Calu3 (cell line): Measurements from ENCODE around the gene GFPT1. TPM values are rescaled to one million over a fixed set of nuclear protein-coding genes. Genes with fewer than 3 reads are reported as not detected.
"Not testable (repeated sequence)": the region's sequence is repeated elsewhere in the genome, so short reads cannot be mapped to it uniquely, and the experiment has no call there.

Source experiments
- BruUV-seq: library from RNA; stranded (reverse); fragments of 400-500 nt; replicated peaks from 2 replicates; lab custom pipeline; 2021; lab: Mats Ljungman, UMichigan
- CTCF ChIA-PET: fragments of 300-600 bp; sonication (Branson Sonifier 250); formaldehyde crosslinking; loops from one replicate; lab custom pipeline; 2022; ENCODE audit warnings: antibody characterized with exemption; lab: Charles Lee
- DNase-seq: peaks from one replicate; pipeline ENCODE4 v3.0.0; 2022
- H3K27ac Mint-ChIP-seq: one replicate; pipeline ENCODE4 v1.8.0; 2022; ENCODE audit warnings: mixed read lengths; ENCODE audit not compliant: unreplicated experiment
- H3K27me3 Mint-ChIP-seq: one replicate; pipeline ENCODE4 v1.8.0; 2022; ENCODE audit warnings: mixed read lengths; ENCODE audit not compliant: unreplicated experiment
- H3K36me3 Mint-ChIP-seq: one replicate; pipeline ENCODE4 v1.8.0; 2022; ENCODE audit warnings: mild to moderate bottlenecking, moderate library complexity, mixed read lengths; ENCODE audit not compliant: insufficient read depth, unreplicated experiment
- H3K4me1 Mint-ChIP-seq: one replicate; pipeline ENCODE4 v1.8.0; 2022; ENCODE audit warnings: mild to moderate bottlenecking, low read depth, mixed read lengths; ENCODE audit not compliant: unreplicated experiment
- H3K4me3 Mint-ChIP-seq: one replicate; pipeline ENCODE4 v1.8.0; 2022; ENCODE audit warnings: mild to moderate bottlenecking, low read depth, moderate library complexity, mixed read lengths; ENCODE audit not compliant: unreplicated experiment
- H3K9me3 Mint-ChIP-seq: one replicate; pipeline ENCODE4 v1.8.0; 2022; ENCODE audit warnings: low read depth, mixed read lengths; ENCODE audit not compliant: unreplicated experiment
- CTCF ChIP-seq: fragments of 200-600 bp; IDR thresholded peaks from one replicate; pipeline ENCODE4 v1.8.0; 2022; ENCODE audit warnings: antibody characterized with exemption; ENCODE audit not compliant: unreplicated experiment
- intact Hi-C: fragments of 100-400 bp; cut with micrococcal nuclease; formaldehyde crosslinking; loops from one replicate; pipeline ENCODE4 v1.10.0; 2022; ENCODE audit not compliant: unreplicated experiment
- total RNA-seq: library from RNA; stranded (reverse); gene quantifications from 2 replicates; pipeline ENCODE4 v1.2.3, GENCODE V29; 2022

GFPT1 gene
- total RNA-seq, 1 experiment from 2014 or later: 98.0 TPM

GRCh38 chr2:69356471-69356870, 30.6 kb downstream of the GFPT1 start:
- no peak overlapping the region for H3K4me3 Mint-ChIP-seq
- CTCF ChIA-PET: no interaction called here
- H3K4me1 Mint-ChIP-seq: no peaks in the 10 kb centered on the region
- no peak for DNase-seq
- no peak overlapping the region for H3K27ac Mint-ChIP-seq
- no peaks in the 10 kb centered on the region for H3K9me3 Mint-ChIP-seq
- no peak for TF ChIP-seq CTCF
- intact Hi-C loops: no loop called here
- H3K36me3 Mint-ChIP-seq: peaks cover 81% of the 10 kb centered on the region
- H3K27me3 Mint-ChIP-seq: no peaks in the 10 kb centered on the region
- no TSS peak for BruUV-seq

GRCh38 chr2:69354976-69355375, 32.1 kb downstream of the GFPT1 start:
- CTCF ChIA-PET, H3K9me3 Mint-ChIP-seq, H3K4me1 Mint-ChIP-seq, DNase-seq, H3K27ac Mint-ChIP-seq, H3K27me3 Mint-ChIP-seq, H3K4me3 Mint-ChIP-seq, BruUV-seq, intact Hi-C loops: not testable (repeated sequence)
- peaks cover 79% of the 10 kb centered on the region for H3K36me3 Mint-ChIP-seq

GRCh38 chr2:69353360-69353759, 33.7 kb downstream of the GFPT1 start:
- Mint-ChIP-seq H3K4me1 (no peaks in the 10 kb centered on the region), H3K4me3 (no peak overlapping the region), H3K36me3 (peaks cover 83% of the 10 kb centered on the region), H3K27ac (no peak overlapping the region), H3K27me3 (no peaks in the 10 kb centered on the region), H3K9me3 (no peaks in the 10 kb centered on the region)
- no TSS peak for BruUV-seq
- CTCF ChIA-PET: no interaction called here
- intact Hi-C loops: no loop called here
- no peak for DNase-seq
- no peak for TF ChIP-seq CTCF

GRCh38 chr2:69348781-69349180, 38.2 kb downstream of the GFPT1 start:
- DNase-seq: no peak
- intact Hi-C loops: no loop called here
- no peaks in the 10 kb centered on the region for H3K27me3 Mint-ChIP-seq
- no peak overlapping the region for H3K4me3 Mint-ChIP-seq
- H3K36me3 Mint-ChIP-seq: peaks cover 80% of the 10 kb centered on the region
- no peak for TF ChIP-seq CTCF
- no peaks in the 10 kb centered on the region for H3K4me1 Mint-ChIP-seq
- peak overlapping the region; percentile 1 for H3K27ac Mint-ChIP-seq
- CTCF ChIA-PET: no interaction called here
- no TSS peak for BruUV-seq
- H3K9me3 Mint-ChIP-seq: no peaks in the 10 kb centered on the region

- Mint-ChIP-seq H3K36me3 (peaks cover 77% of the 10 kb centered on the region), H3K9me3 (no peaks in the 10 kb centered on the region)
- no peak for DNase-seq
These were observed 41.6 kb downstream of the GFPT1 start for GRCh38 chr2:69345434-69345833.

More at GRCh38 chr2:69345434-69345833, 41.6 kb downstream of the GFPT1 start:
- no peaks in the 10 kb centered on the region for H3K4me1 Mint-ChIP-seq
- H3K4me3 Mint-ChIP-seq: no peak overlapping the region
- TF ChIP-seq CTCF: no peak
- CTCF ChIA-PET: interaction anchor here (0.6 kb wide), 1 partner anchor 321 kb away, joined by 3 read pairs; no protein-coding TSS in a partner anchor
- H3K27ac Mint-ChIP-seq: no peak overlapping the region
- intact Hi-C loops: no loop called here
- H3K27me3 Mint-ChIP-seq: no peaks in the 10 kb centered on the region
- no TSS peak for BruUV-seq
